Measurements from ENCODE around the gene LHX8. TPM values are rescaled to one million over a fixed set of nuclear protein-coding genes. Genes with fewer than 3 reads are reported as not detected.

Gene LHX8
- total and polyA plus RNA-seq, 2 experiments from 2014 or later, result not detected

DNA sequence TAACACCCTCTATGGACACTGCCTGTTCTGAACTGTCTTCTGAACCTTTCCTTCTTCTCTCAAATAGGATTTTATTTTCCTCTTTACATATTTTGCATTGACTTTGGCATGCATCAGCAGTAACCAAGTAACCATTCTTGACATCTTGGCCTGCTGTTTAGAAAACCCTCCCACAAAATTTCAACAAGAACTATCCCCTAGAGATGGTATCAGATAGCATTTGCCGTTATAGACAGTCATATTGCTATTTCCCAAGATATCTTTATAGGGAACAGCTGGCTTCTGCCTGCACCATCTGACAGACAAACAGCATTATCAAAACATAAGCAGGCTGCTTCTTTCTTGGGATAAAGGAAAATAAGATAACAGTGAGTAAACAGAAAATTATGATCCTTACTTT, 54.7 kb downstream of the LHX8 start:
- no peaks in the 10 kb centered on the region for H4K20me1 ChIP-seq (ENCODE audit: insufficient read depth)
- in situ Hi-C loops (cut with MboI), result no loop called here
- H3K9me3 ChIP-seq (ENCODE audit: low read depth), result no peaks in the 10 kb centered on the region
- H3K27ac ChIP-seq, result no peak overlapping the region
- no peaks in the 10 kb centered on the region for H3F3A ChIP-seq (ENCODE audit: insufficient read depth)
- H3K9ac ChIP-seq, result no peak overlapping the region
- TF ChIP-seq EZH2phosphoT487 (IDR thresholded peaks at IDR 0.05; ENCODE audit: insufficient read depth, low read depth) (no peak), EZH2 (IDR thresholded peaks at IDR 0.05; ENCODE audit: insufficient read depth, poor library complexity, severe bottlenecking) (no peak)
- no peaks in the 10 kb centered on the region for H3K9me2 ChIP-seq (ENCODE audit: insufficient read depth)
- 15 to 21% methylated on average over 1 of the region's 1 CpG for WGBS, 2 experiments (ENCODE audit: low coverage in 1 of 2, low lambda C conversion rate in 2 of 2, missing lambda C conversion rate in 2 of 2)
- H2AFZ ChIP-seq, result no peak overlapping the region
- DNase-seq, result no peak
- H3K4me1 ChIP-seq (ENCODE audit: insufficient read depth), result no peaks in the 10 kb centered on the region
- H3K4me2 ChIP-seq (ENCODE audit: unreplicated experiment), result no peak overlapping the region
- no peak overlapping the region for H3K4me3 ChIP-seq
- no peaks in the 10 kb centered on the region for H3K36me3 ChIP-seq (ENCODE audit: low read depth)
- no peaks in the 10 kb centered on the region for H3K27me3 ChIP-seq (replicated peaks; ENCODE audit: insufficient read depth)
- H3K79me2 ChIP-seq (ENCODE audit: insufficient read depth), result no peaks in the 10 kb centered on the region

DNA sequence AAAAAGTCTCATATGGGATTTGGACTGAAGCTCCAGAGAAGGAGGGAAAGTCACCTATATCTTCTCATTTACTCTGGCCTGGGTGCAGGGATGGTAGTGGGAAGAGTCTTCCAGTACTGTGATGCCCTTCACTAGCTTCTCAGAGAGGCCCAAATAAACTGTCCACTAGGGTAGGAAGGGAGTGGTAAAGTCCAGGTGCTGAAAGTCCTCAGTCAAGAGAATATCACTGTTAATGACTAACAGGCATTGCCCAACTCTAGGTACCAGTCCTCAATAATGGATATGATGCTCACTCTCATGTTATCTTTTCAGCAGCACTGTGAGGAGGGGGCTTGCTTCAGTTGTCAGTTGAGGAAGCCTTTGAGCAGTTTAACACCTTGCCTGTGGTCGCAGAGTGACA, 64.0 kb downstream of the LHX8 start:
- H4K20me1 ChIP-seq (ENCODE audit: insufficient read depth), result no peaks in the 10 kb centered on the region
- H3F3A ChIP-seq (ENCODE audit: insufficient read depth), result no peaks in the 10 kb centered on the region
- H3K79me2 ChIP-seq (ENCODE audit: insufficient read depth), result no peaks in the 10 kb centered on the region
- no peaks in the 10 kb centered on the region for H3K9me3 ChIP-seq (ENCODE audit: low read depth)
- H3K36me3 ChIP-seq (ENCODE audit: low read depth), result no peaks in the 10 kb centered on the region
- no peak overlapping the region for H3K4me2 ChIP-seq (ENCODE audit: unreplicated experiment)
- H3K9me2 ChIP-seq (ENCODE audit: insufficient read depth), result no peaks in the 10 kb centered on the region
- no peaks in the 10 kb centered on the region; the same call in 1 of the 2 replicates for H3K27me3 ChIP-seq (replicated peaks; ENCODE audit: insufficient read depth)
- TF ChIP-seq EZH2phosphoT487 (IDR thresholded peaks at IDR 0.05; ENCODE audit: insufficient read depth, low read depth) (no peak), EZH2 (IDR thresholded peaks at IDR 0.05; ENCODE audit: insufficient read depth, poor library complexity, severe bottlenecking) (no peak)
- no peak overlapping the region for H3K4me3 ChIP-seq
- H3K9ac ChIP-seq, result no peak overlapping the region
- WGBS, 2 experiments (ENCODE audit: low coverage in 1 of 2, low lambda C conversion rate in 2 of 2, missing lambda C conversion rate in 2 of 2), result 15 to 50% methylated on average over 1 of the region's 1 CpG
- in situ Hi-C loops (cut with MboI), result no loop called here
- H3K4me1 ChIP-seq (ENCODE audit: insufficient read depth), result no peaks in the 10 kb centered on the region
- DNase-seq, result no peak
- no peak overlapping the region for H3K27ac ChIP-seq
- no peak overlapping the region for H2AFZ ChIP-seq

DNA sequence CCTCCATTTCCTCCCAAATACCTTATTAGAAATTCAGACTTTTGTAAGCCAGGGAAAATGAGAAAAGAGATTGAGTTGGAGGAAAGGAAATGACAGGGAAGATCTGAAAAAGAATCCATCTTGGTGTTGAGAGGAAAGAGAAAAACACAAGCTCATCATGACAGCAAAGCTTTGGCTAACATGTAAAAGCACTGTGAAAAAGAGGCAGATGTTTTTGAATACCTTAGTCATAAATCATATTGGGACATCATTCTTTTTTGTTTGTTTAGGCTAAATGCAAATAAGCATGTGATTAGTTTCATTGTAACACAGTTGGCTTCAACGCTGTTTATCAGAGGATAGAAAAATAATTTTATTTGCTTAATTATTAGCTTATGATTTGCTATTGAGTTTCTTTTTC, 64.6 kb downstream of the LHX8 start:
- in situ Hi-C loops (cut with MboI), result no loop called here
- 24 to 40% methylated on average over 1 of the region's 1 CpG for WGBS, 2 experiments (ENCODE audit: low coverage in 1 of 2, low lambda C conversion rate in 2 of 2, missing lambda C conversion rate in 2 of 2)
- H3K27me3 ChIP-seq (replicated peaks; ENCODE audit: insufficient read depth), result no peaks in the 10 kb centered on the region; the same call in 1 of the 2 replicates
- no peaks in the 10 kb centered on the region for H3F3A ChIP-seq (ENCODE audit: insufficient read depth)
- no peak overlapping the region for H3K27ac ChIP-seq
- no peak for DNase-seq
- H3K9me2 ChIP-seq (ENCODE audit: insufficient read depth), result no peaks in the 10 kb centered on the region
- no peak overlapping the region for H2AFZ ChIP-seq
- no peak overlapping the region for H3K4me3 ChIP-seq
- H3K36me3 ChIP-seq (ENCODE audit: low read depth), result no peaks in the 10 kb centered on the region
- H3K4me1 ChIP-seq (ENCODE audit: insufficient read depth), result no peaks in the 10 kb centered on the region
- TF ChIP-seq EZH2phosphoT487 (IDR thresholded peaks at IDR 0.05; ENCODE audit: insufficient read depth, low read depth) (no peak), EZH2 (IDR thresholded peaks at IDR 0.05; ENCODE audit: insufficient read depth, poor library complexity, severe bottlenecking) (no peak)
- H3K9me3 ChIP-seq (ENCODE audit: low read depth), result no peaks in the 10 kb centered on the region
- H3K79me2 ChIP-seq (ENCODE audit: insufficient read depth), result no peaks in the 10 kb centered on the region
- no peak overlapping the region for H3K4me2 ChIP-seq (ENCODE audit: unreplicated experiment)
- no peaks in the 10 kb centered on the region for H4K20me1 ChIP-seq (ENCODE audit: insufficient read depth)
- no peak overlapping the region for H3K9ac ChIP-seq

DNA sequence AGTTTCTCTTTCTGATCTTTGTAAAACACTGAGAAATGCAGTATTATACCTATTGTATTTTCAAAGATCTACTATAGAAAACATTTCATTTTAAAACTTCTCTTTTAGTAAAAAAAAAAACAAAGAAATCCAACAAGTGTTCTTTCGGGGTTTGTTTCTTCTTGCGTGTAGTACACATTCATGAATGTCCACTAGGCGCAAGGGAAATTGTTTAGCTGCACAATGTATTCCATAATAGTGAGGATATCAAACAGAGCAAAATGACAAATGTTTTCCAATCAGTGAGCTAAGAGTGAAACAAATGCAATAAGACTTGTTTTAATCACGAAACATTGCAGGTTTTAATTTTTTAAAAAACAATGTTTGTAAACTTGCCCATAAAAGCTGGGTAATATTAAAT, 68.6 kb downstream of the LHX8 start:
- WGBS, 2 experiments (ENCODE audit: low coverage in 1 of 2, low lambda C conversion rate in 2 of 2, missing lambda C conversion rate in 2 of 2), result 77 to 82% methylated on average over 4 of the region's 4 CpGs

More for the DNA sequence above, 68.6 kb downstream of the LHX8 start:
- H3K27me3 ChIP-seq (replicated peaks; ENCODE audit: insufficient read depth), result no peaks in the 10 kb centered on the region; the same call in 1 of the 2 replicates
- H3K9me2 ChIP-seq (ENCODE audit: insufficient read depth), result no peaks in the 10 kb centered on the region
- H3K4me1 ChIP-seq (ENCODE audit: insufficient read depth), result no peaks in the 10 kb centered on the region
- no peaks in the 10 kb centered on the region for H3F3A ChIP-seq (ENCODE audit: insufficient read depth)
- H3K9ac ChIP-seq, result no peak overlapping the region
- no peak overlapping the region for H3K4me2 ChIP-seq (ENCODE audit: unreplicated experiment)
- H3K79me2 ChIP-seq (ENCODE audit: insufficient read depth), result no peaks in the 10 kb centered on the region
- no peaks in the 10 kb centered on the region for H3K36me3 ChIP-seq (ENCODE audit: low read depth)
- no peak overlapping the region for H3K27ac ChIP-seq
- H4K20me1 ChIP-seq (ENCODE audit: insufficient read depth), result no peaks in the 10 kb centered on the region
- no peak overlapping the region for H3K4me3 ChIP-seq
- TF ChIP-seq EZH2phosphoT487 (IDR thresholded peaks at IDR 0.05; ENCODE audit: insufficient read depth, low read depth) (no peak), EZH2 (IDR thresholded peaks at IDR 0.05; ENCODE audit: insufficient read depth, poor library complexity, severe bottlenecking) (no peak)
- in situ Hi-C loops (cut with MboI), result loop anchor here (5.0 kb wide), 1 partner anchor 430 kb away; no protein-coding TSS in a partner anchor
- H2AFZ ChIP-seq, result no peak overlapping the region
- no peak for DNase-seq
- H3K9me3 ChIP-seq (ENCODE audit: low read depth), result no peaks in the 10 kb centered on the region

Data from GM23248 (cell line).